Measurements from ENCODE around the gene ENKD1.
A peak's percentile ranks its signal among the peaks of the same experiment; 100 is the strongest.

The ENKD1 gene

GRCh38 chr16:67663877-67664222 is 2.7 kb downstream of the ENKD1 start:
- no peak for DNase-seq (ENCODE audit: low spot score)

DNA sequence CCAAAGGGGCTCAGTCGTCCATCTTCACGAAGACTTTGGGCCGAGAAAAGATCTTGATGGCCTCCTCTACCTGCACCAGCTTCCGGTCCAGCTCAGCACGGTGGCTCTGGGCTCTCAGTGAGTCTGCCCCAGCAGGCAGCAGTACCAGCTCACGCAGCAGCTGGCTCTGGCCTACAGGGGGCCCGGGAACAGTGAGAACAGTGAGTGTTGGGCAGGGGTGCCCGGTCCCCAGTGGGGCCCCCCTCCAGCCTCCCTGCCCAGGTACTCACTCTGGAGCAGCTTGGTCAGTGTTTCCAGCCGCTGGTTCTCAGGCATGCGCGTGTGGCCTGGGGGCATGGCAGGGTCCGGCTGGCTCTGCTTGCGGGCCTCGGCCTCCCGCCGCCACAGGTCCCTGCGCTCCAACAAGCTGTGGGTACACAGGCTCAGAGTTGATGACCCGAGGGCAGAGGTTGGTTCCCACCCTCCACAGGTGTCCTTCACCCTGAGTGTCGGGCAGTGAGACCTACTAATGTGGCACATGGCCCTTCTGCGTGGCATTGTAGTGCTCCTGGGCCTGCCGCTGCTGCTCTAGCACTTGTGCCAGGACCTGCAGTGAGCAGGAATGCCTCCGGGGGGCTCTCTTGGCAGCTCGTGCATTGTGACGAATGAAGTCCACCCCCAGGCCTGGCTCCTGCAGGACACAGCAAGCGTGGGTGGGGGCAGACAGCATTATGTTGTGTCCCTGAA is 3.2 kb downstream of the ENKD1 start:
- DNase-seq (ENCODE audit: low spot score): no peak

DNA sequence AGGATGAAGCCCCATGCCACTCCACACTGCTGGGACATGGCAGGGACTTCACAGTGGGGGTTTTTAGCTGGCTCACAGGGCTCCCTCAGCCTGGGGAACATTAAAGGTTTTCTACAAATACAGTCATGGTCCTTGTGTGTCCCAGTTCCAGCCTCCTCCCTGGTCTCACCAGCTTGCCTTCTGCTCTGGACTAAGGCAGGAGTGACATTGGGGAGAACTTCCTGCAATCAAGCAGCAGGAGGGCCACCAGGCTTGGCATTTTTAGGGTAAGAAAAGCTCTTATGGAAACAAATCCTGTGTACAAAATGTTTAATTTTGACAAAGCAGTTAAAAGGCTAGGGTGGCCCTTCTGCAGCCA is 3.9 kb downstream of the ENKD1 start:
- no peak for DNase-seq (ENCODE audit: low spot score)

GRCh38 chr16:67661886-67662652 is 4.5 kb downstream of the ENKD1 start:
- no peak for DNase-seq (ENCODE audit: low spot score)

- no peak for DNase-seq (ENCODE audit: low spot score)
Measured at GRCh38 chr16:67661101-67661761, 5.3 kb downstream of the ENKD1 start.

DNA sequence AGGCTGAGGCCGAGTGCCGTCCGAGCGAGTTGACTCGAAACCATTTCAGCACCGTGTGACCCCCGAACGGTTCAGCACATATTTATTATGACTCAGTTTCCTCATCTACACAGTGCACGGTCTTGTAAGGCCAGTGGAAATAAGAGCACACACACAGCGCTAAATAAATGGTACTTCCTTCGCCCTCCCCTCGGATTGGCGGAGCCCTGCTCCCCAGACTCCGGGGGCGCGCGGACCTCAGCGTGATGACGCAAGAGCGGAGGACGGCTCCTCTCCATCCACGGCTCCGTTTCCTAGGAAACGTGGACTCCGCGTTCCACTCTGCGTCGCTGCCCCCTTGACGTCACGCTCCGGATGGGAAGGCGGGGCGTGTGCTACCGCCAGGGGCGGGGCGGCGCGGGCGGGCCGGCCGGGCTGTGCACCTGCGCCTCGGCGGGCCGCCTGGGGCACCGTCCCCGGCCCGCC is 6.0 kb downstream of the ENKD1 start, which contains the start of gene PARD6A:
PARD6A (plus strand) TSS at position 397 of the 465 bp plus-strand sequence. CDS start 79 bp downstream, outside the sequence.
- DNase-seq (ENCODE audit: low spot score): peak; percentile 99

- peak; percentile 99 for DNase-seq (ENCODE audit: low spot score)
Measured at GRCh38 chr16:67659675-67660563, 6.6 kb downstream of the ENKD1 start, which contains the start of gene ACD. Gene ACD, minus strand, starts transcription at chr16:67660260. Its CDS starts 40 bp downstream, at chr16:67660220.

DNA sequence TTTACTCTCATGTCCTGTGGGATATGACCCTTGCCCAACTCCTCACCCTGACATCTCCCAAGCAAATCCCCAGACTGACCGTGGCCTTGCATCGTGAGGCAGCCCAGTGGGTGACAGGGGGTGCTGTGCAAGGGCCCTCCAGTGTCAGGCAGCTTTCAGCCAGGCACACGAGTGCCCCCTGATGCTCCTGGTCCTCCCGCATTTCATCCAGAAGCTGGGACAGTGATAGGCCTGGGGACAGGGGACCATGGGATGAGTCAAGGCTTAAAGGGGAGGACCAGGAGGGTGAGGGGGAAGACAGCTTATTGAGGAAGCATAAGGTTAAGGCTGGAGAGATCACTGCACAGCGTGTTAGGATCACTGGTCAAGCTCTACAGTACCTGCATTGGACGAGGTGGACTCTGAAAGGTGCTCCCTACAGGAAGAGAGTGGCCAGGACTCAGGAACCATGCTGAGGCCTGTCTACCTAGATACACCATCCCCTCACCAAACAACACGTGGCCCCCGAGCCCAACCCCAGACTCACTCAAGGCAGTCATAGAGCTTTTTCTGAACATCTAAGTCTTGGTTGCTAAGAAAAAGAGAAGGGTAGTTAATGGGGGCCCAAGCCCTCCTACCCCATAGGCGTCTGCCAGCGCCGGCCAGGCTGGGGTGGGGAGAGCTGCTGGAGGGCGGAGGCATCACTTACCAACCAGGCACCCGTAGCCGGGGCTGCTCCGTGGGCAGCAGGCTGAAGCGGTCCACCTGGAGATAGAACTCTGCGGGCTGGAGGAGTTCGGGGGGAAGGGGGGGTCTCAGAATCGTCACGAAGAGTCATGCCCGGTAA is 7.5 kb downstream of the ENKD1 start:
- no peak for DNase-seq (ENCODE audit: low spot score)

GRCh38 chr16:67657751-67658518 is 8.6 kb downstream of the ENKD1 start:
- DNase-seq (ENCODE audit: low spot score): no peak

GRCh38 chr16:67657017-67657608 is 9.4 kb downstream of the ENKD1 start:
- DNase-seq (ENCODE audit: low spot score): no peak

DNA sequence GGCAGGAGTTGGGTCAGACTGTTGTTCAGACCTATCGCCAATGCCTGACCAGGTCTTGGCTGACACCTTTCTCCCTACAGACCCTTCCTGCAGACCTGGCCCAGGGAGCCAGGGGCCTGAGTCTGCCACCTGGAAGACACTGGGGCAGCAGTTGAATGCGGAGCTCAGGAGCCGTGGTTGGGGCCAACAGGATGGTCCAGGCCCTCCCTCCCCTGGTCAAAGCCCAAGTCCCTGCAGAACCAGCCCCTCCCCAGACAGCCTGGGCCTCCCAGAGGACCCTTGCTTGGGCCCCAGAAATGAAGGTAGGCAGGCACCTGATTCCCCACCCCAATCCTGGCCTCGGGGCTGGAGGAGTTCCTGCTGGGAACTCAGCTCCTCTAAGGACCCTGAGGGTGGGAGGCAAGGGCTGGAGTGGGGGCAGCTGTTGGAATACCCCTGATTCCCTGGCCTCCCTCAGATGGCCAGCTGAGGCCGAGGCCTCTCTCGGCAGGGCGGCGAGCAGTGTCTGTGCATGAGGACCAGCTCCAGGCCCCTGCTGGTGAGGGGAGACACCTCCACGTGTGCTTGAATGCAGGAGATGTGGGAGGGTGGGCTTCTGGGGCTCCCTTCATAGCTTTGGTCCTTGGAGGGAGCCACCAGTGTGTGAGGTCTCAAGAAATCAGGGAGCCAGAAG is 10.1 kb downstream of the ENKD1 start:
- no peak for DNase-seq (ENCODE audit: low spot score)

DNA sequence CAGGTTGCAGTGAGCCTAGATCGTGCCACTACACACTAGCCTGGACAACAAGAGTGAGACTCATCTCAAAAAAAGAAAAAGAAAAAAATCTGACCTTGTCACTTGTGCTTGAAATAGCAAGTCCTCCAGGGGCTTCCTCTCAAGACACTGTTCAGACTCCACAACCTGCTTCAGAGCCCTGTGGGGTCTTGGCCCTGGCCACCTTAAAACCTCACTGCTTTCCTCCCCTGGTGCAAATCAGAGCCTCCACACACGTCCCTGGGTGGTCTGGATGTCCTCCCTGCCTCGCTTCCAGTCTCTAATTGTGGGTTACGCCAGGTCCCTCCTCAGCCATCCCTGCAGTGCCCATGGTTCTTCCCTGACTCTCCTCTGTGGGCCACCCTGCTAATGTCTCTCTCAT is 11.2 kb downstream of the ENKD1 start:
- DNase-seq (ENCODE audit: low spot score): no peak

GRCh38 chr16:67654403-67654911 is 12.1 kb downstream of the ENKD1 start:
- DNase-seq (ENCODE audit: low spot score): no peak

GRCh38 chr16:67653789-67654402 is 12.7 kb downstream of the ENKD1 start:
- DNase-seq (ENCODE audit: low spot score): no peak

DNA sequence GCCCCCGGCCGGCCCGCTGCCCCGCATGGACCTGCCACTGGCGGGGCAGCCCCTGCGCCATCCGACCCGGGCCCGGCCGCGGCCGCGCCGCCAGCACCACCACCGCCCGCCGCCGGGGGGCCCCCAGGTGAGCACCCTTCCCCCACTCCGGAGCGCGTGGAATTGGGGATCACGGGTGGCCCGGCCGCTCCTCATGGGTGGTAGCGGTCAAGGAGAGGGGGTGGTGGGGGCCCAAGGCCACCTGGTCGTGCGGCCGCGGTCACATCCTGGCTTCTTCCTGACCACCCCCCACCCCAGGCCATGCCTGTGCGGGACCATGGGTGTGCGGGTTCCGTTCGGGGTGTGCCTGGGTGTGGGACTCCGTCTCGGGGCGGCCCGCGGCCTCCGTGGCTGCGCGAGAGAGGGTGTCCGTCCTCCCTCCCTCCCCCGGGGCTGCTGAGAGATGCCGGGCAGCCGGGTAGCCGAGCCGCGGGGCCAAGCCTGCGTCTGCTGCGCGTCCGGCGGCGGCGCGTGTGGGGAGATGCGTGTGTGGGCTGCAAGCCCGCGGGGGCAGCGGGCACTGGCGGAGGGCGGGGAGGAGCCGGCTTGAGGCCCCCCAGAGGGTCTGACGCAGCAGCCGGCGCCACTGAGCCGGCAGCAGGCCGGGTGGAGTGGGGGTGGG is 13.3 kb downstream of the ENKD1 start:
- no peak for DNase-seq (ENCODE audit: low spot score)

DNA sequence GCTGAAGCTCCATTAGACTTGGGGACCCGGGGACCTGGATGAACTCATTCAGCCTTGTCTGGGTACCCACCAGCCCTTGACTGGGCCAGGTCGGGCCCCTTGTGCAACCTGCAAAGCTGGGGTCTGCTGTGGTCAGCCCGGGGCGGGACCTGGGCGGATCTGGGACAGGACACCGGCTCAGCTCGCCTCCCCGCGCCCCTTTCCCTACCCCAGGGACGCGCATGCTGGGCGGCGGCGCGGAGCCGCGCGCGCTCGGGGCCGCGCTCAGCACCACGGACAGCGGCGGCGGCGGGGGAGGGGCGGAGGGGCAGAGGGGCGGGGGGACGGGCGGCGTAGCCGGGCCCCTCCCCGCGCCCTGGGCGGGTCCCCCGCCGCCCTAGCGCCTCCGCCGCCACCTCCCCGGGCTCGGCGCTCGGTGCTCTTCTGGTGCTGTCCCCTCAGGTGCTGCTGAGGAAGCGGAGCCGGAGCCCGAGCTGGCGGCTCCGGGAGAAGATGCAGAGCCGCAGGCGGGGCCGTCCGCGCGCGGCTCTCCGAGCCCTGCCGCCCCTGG is 13.9 kb downstream of the ENKD1 start:
- DNase-seq (ENCODE audit: low spot score): peak; percentile 49

GRCh38 chr16:67651847-67652246 is 14.7 kb downstream of the ENKD1 start:
- no peak for DNase-seq (ENCODE audit: low spot score)

GRCh38 chr16:67651039-67651438 is 15.5 kb downstream of the ENKD1 start:
- no peak for DNase-seq (ENCODE audit: low spot score)
